ENCODE results near the gene PSPC1.

DNA sequence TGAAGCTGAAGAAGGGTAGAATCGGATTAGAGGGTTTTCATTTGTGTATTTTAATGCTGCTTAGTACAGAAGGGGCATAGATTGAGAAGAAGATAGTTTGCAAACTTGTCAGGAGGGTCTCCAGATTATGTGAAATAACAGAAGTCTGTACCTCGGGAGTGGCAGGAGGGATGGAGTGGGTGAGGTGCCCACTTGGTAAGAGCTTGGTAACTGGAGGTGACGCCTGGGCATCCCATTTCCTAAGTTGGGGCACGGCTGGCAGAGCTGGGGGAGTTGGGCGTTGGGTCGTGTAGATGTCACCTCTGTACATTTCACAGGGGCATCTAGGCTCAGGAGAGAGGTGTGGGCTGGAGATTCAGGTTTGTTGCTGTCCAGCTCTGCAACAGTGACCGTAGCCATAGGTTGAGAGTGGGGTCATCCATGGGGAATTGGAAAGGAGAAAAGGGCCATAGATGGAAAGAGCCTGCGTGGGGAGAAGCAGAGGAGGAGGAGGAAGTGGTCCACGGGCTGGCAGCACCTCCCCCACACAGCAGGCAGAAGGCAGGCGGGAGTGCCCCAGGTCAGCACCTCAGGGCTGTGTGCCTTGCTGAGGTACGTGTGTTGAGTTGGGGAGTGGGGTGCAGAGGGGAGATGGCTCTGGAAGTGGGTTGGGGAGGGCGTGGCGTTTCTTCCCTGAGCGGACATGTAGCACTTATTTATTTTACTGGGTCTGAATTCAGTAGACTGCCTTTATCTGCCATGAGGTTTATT lies 118.1 kb downstream of the PSPC1 start:
- no peak for TF ChIP-seq POLR2A (IDR thresholded peaks at IDR 0.05)
- TF ChIP-seq, protein P1, sequence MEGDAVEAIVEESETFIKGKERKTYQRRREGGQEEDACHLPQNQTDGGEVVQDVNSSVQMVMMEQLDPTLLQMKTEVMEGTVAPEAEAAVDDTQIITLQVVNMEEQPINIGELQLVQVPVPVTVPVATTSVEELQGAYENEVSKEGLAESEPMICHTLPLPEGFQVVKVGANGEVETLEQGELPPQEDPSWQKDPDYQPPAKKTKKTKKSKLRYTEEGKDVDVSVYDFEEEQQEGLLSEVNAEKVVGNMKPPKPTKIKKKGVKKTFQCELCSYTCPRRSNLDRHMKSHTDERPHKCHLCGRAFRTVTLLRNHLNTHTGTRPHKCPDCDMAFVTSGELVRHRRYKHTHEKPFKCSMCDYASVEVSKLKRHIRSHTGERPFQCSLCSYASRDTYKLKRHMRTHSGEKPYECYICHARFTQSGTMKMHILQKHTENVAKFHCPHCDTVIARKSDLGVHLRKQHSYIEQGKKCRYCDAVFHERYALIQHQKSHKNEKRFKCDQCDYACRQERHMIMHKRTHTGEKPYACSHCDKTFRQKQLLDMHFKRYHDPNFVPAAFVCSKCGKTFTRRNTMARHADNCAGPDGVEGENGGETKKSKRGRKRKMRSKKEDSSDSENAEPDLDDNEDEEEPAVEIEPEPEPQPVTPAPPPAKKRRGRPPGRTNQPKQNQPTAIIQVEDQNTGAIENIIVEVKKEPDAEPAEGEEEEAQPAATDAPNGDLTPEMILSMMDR (IDR thresholded peaks at IDR 0.05): no peak
- TF ChIP-seq POLR2AphosphoS5 (IDR thresholded peaks at IDR 0.05): no peak
